ENCODE measurements around the gene ANP32B.
"Not testable (repeated sequence)": the region's sequence is repeated elsewhere in the genome, so short reads cannot be mapped to it uniquely, and the experiment has no call there.

ANP32B gene

DNA sequence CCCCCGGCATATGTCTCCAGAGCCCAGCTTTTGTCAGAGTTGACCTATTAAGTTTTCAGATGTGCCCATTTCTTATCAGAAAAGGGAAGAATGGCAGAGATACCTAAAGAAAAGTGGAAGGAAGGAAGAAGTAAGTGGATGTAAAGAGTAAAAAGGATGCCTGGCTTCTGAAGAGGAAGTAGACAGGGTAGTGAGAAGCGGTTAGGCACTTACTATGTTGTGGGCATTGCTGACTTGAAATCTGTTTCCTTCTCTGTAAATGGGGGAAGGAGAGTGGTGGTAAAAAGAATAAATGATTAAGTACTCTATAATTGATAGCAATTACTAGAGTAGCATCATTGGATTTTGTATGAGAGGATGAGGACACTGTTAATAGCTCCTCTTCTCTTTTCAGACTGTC lies 9.9 kb downstream of the ANP32B start:
- TF ChIP-seq, protein P1, sequence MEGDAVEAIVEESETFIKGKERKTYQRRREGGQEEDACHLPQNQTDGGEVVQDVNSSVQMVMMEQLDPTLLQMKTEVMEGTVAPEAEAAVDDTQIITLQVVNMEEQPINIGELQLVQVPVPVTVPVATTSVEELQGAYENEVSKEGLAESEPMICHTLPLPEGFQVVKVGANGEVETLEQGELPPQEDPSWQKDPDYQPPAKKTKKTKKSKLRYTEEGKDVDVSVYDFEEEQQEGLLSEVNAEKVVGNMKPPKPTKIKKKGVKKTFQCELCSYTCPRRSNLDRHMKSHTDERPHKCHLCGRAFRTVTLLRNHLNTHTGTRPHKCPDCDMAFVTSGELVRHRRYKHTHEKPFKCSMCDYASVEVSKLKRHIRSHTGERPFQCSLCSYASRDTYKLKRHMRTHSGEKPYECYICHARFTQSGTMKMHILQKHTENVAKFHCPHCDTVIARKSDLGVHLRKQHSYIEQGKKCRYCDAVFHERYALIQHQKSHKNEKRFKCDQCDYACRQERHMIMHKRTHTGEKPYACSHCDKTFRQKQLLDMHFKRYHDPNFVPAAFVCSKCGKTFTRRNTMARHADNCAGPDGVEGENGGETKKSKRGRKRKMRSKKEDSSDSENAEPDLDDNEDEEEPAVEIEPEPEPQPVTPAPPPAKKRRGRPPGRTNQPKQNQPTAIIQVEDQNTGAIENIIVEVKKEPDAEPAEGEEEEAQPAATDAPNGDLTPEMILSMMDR (conservative IDR thresholded peaks at IDR 0.05; ENCODE audit: low read depth, low read length), result no peak
- no peak for DNase-seq (ENCODE audit: low read depth)
- no peak overlapping the region for H3K4me3 ChIP-seq (ENCODE audit: low read depth, low read length)

DNA sequence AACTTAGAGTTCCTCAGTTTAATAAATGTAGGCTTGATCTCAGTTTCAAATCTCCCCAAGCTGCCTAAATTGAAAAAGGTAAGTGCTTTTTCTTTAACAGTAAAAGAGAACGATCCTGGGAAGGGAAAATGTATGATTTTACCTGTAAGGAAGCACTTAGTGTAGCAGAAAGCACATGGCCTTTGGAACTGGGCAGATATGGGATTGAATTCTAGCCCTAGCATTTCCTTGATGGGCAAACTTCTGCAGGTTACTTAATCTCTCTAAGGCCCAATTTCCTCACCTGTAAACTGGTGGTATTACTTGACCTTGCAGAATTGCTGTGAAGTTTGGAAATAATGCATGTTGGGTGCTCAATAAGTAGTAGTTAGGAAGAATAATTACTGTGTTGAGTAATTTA lies 11.6 kb downstream of the ANP32B start:
- no peak overlapping the region for H3K4me3 ChIP-seq (ENCODE audit: low read depth, low read length)
- TF ChIP-seq, protein P1 (conservative IDR thresholded peaks at IDR 0.05; ENCODE audit: low read depth, low read length), result no peak
- DNase-seq (ENCODE audit: low read depth), result no peak

DNA sequence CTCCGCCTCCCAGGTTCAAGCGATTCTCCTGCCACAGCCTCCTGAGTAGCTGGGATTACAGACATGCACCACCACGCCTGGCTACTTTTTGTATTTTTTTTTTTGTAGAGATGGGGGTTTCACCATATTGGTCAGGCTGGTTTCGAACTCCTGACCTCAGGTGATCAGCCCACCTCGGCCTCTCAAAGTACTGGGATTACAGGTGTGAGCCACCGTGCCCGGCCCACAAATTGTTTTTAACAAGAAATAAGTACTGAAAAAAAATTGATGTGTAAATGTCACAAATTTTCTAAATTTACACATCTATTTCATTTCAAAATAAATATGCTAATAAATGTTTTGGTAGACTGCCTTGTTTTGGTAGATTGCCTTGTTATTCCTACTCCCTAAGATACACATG lies 13.5 kb downstream of the ANP32B start:
- DNase-seq (ENCODE audit: low read depth); H3K4me3 ChIP-seq (ENCODE audit: low read depth, low read length): not testable (repeated sequence)

DNA sequence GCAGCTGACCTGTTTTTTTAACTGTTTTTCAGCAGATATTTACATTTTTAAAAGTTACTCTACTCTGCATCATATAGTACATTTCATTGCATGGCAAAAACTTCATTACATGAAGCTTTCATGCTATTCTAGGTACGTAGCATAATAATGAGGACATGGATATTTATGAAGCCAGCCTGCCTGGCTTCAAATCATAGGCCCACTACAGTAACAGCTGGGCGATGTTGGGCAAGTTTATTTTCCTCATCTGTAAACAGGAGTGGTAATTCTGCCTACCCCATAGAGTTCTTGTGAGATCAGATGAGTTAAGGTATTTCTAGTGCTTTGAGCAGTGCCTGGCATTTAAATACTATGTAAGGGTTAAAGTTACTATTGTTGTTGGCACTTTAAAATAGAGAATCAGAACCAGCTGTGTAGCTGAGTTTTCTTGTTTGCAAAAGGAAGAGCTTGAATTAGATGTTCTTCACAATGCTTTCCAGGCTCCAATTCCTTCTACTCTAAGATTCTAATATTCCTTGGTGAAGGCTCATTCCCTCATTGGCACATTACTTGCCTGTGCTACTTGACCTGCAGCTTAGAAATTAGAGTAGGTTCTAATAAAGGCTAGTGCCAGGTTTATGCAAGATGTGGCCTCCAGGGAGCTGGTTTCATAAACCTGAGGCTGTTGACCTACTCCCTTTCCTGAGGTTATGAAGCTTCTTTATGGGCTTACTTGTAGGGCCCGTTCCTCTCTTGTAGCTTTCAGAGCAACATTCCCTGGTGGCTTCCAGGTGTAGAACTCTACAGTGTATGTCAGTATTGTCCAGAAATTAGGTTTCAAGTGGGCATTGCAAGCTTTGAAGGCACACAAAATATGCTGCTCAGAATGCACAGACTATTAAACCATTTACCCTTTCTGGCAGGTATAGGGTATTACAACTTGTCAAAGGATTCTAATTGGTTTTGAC lies 14.5 kb downstream of the ANP32B start:
- TF ChIP-seq, protein P1 (conservative IDR thresholded peaks at IDR 0.05; ENCODE audit: low read depth, low read length), result no peak
- no peak overlapping the region for H3K4me3 ChIP-seq (ENCODE audit: low read depth, low read length)
- peak; percentile 20 for DNase-seq (ENCODE audit: low read depth)

DNA sequence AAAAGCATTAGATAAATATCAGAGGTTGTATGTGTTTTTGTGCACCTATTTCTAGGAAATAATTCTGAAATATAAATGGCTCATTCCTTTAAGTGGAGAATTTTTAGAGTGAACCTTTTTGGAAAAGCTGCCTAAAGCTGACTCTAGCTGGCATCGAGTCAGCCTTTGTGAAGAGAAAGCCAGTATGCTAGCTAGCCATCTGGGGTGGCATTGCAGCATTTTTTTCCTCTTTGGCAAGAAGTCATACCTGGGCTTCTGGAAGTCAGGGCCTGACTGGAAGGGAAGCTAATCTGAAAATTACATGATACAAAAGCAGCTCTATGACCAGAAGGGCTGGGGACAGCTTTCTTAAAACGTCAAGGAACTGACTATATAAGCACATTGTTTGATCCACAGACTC lies 19.7 kb downstream of the ANP32B start:
- H3K4me3 ChIP-seq (ENCODE audit: low read depth, low read length), result no peak overlapping the region
- DNase-seq (ENCODE audit: low read depth), result no peak
- TF ChIP-seq, protein P1 (conservative IDR thresholded peaks at IDR 0.05; ENCODE audit: low read depth, low read length), result no peak

DNA sequence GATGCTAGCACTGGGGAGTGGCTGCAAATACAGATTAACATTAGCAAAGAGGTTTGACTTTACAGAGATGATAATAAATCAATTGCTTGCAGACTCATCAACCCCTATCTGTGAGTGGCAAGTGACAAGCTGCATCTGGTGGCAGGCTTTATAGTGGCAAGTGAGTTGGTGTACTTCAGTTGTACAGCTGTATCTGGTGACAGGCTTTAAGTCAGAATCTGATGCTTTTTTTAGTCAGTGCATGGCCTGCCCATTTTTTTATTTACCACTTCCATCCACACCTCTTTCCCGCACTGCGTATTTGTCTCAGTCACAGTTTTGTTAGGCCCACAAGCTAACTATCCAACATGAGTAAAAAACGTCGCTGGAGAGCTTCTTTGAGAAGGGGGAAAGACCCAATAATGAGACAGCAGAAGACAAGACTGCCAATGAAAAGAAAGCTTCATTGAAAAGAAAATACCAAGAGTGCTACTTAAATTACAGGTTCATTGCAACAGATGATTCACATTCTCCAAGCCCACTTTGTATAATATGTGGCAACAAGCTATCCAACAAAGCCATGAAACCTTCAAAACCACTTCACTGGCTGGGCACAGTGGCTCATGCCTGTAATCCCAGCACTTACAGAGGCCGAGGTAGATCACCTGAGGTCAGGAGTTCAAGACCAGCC lies 23.1 kb downstream of the ANP32B start:
- peak; percentile 38 for DNase-seq (ENCODE audit: low read depth)
- TF ChIP-seq, protein P1 (conservative IDR thresholded peaks at IDR 0.05; ENCODE audit: low read depth, low read length), result no peak
- no peak overlapping the region for H3K4me3 ChIP-seq (ENCODE audit: low read depth, low read length)

DNA sequence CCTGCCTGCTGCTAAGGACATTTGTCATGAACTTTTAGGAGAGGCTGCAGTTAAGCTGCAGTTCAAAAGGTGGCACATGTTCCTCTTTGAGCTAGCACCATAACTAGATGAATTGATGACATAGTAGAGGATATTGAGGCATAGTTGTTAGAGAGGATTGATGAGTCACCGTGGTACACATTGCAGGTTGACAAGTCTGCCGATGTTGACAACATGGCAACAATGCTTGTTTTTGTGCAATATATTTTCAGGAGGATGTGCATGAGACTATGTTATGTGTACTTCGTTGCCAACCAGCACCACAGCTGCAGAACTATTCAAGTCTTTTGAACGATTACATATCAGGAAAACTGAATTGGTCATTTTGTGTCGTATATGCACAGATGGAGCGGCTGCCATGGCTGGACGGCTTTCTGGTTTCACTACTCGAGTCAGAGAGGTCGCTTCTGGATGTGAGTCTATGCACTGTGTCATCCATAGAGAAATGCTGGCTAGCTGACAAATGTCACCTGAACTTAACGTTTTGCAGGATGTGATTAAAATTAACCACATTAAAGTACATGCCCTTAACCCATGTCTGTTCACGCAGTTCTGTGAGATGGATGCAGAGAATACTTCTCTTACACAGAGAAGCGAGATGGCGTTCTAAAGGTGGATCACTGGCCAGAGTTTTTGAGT lies 24.2 kb downstream of the ANP32B start:
- H3K4me3 ChIP-seq (ENCODE audit: low read depth, low read length), result no peak overlapping the region
- peak; percentile 22 for DNase-seq (ENCODE audit: low read depth)
- TF ChIP-seq, protein P1 (conservative IDR thresholded peaks at IDR 0.05; ENCODE audit: low read depth, low read length), result no peak
